HepG2 (cell line): ENCODE results near the gene ARL3. TPM values are rescaled to one million over a fixed set of nuclear protein-coding genes. Genes with fewer than 3 reads are reported as not detected.

Source experiments
- ATAC-seq: fragments of 200-7000 bp; cut with Tn5 transposase; 3 replicates; pipeline ENCODE4 v1.9.1; 2020; ENCODE audit warnings: mild to moderate bottlenecking, moderate library complexity
- BruUV-seq: library from RNA; stranded (reverse); fragments of 400-500 nt; replicated peaks from 2 replicates; lab custom pipeline; 2021; lab: Mats Ljungman, UMichigan
- CTCF ChIA-PET: fragments of 300-600 bp; formaldehyde crosslinking; extraction: SDS; loops from one replicate; lab custom pipeline; 2021; ENCODE audit warnings: low total read pairs, inconsistent platforms, low intra/inter-chr PET ratio; lab: Yijun Ruan, JAX
- POLR2A ChIA-PET: fragments of 350-600 bp; sonication (Branson Sonifier 250); formaldehyde crosslinking; loops from one replicate; lab custom pipeline; 2020; ENCODE audit warnings: antibody characterized with exemption, inconsistent platforms; lab: Yijun Ruan, JAX
- DNase-seq: peaks from one replicate; pipeline ENCODE4 v3.0.0-alpha.2; 2015; ENCODE audit warnings: low spot score
- FAIRE-seq: peaks from 3 replicates; lab custom pipeline; 2011; peaks lifted over from hg19 to GRCh38; lab: Jason Lieb, UNC
- H2AFZ ChIP-seq: one replicate; pipeline ENCODE4 v1.6.1; 2011; ENCODE audit warnings: low read length, inconsistent platforms
- H3K27ac ChIP-seq: fragments of 300-600 bp; 3 replicates; pipeline ENCODE4 v1.8.0; 2011; ENCODE audit warnings: mixed run types, mild to moderate bottlenecking, mixed read lengths, low read length, inconsistent platforms; ENCODE audit not compliant: insufficient read depth; ENCODE audit errors: extremely low read length
- H3K27me3 ChIP-seq, 2 experiments: fragments of 200-600 bp in 1 of 2; 2 replicates in 1 of 2; 3 replicates in 1 of 2; pipeline versions ENCODE4 v1.6.0 to v1.8.0; 2011; ENCODE audit warnings: low read length in 2 of 2, mild to moderate bottlenecking in 2 of 2, moderate library complexity in 2 of 2, inconsistent platforms in 1 of 2; ENCODE audit not compliant: insufficient read depth in 2 of 2, control insufficient read depth in 1 of 2
- H3K36me3 ChIP-seq, 2 experiments: fragments of 200-600 bp in 1 of 2; replicated peaks in 1 of 2; 2 replicates in 1 of 2; 3 replicates in 1 of 2; pipeline versions ENCODE4 v1.5.1 to v1.8.0; 2011; ENCODE audit warnings: low read length in 2 of 2, inconsistent platforms in 1 of 2; ENCODE audit not compliant: insufficient read depth in 2 of 2, control insufficient read depth in 1 of 2
- H3K4me1 ChIP-seq: 2 replicates; pipeline ENCODE4 v1.5.1; 2012; ENCODE audit warnings: low read length, inconsistent platforms; ENCODE audit not compliant: insufficient read depth
- H3K4me2 ChIP-seq: 2 replicates; pipeline ENCODE4 v1.6.0; 2011; ENCODE audit warnings: low read depth, low read length, inconsistent platforms
- H3K4me3 ChIP-seq, 3 experiments: fragments of 200-600 bp in 1 of 3; sonication (generic), shearing (Covaris generic) in 1 of 3; replicated peaks in 1 of 3; 2 replicates each; pipeline ENCODE4 v1.5.1; 2011 to 2016; ENCODE audit warnings: low read length in 3 of 3, inconsistent platforms in 2 of 3, low read depth in 2 of 3, mild to moderate bottlenecking in 2 of 3, control low read depth in 1 of 3, mixed read lengths in 1 of 3; ENCODE audit not compliant: insufficient read depth in 1 of 3
- H3K79me2 ChIP-seq: one replicate; pipeline ENCODE4 v1.6.1; 2011; ENCODE audit warnings: low read length, inconsistent platforms; ENCODE audit not compliant: insufficient read depth
- H3K9ac ChIP-seq: 2 replicates; pipeline ENCODE4 v1.6.0; 2011; ENCODE audit warnings: mild to moderate bottlenecking, low read depth, low read length, inconsistent platforms; ENCODE audit not compliant: insufficient read depth
- H3K9me3 ChIP-seq: 2 replicates; pipeline ENCODE4 v1.5.1; 2012; ENCODE audit warnings: mild to moderate bottlenecking, low read length
- H4K20me1 ChIP-seq: 2 replicates; pipeline ENCODE4 v1.6.0; 2011; ENCODE audit warnings: inconsistent platforms, mild to moderate bottlenecking, low read length, moderate library complexity; ENCODE audit not compliant: insufficient read depth
- NONO ChIP-seq, 2 experiments: fragments of 450-650 bp in 1 of 2; sonication (generic) in 1 of 2; formaldehyde crosslinking in 1 of 2; IDR thresholded peaks in 1 of 2; conservative IDR thresholded peaks in 1 of 2; 2 replicates each; pipeline versions ENCODE4 v1.6.1 to v1.8.0; 2017 to 2022; ENCODE audit warnings: mild to moderate bottlenecking in 1 of 2, missing genetic modification reagents in 1 of 2, moderate library complexity in 1 of 2
- PAF1 ChIP-seq: IDR thresholded peaks from 2 replicates; pipeline ENCODE4 v1.6.1; 2016; ENCODE audit warnings: missing genetic modification reagents, missing compliant biosample characterization
- SMYD3 ChIP-seq: sonication (generic); formaldehyde crosslinking; IDR thresholded peaks from 2 replicates; pipeline ENCODE4 v1.8.1; 2023; ENCODE audit warnings: mild to moderate bottlenecking, missing genetic modification reagents
- TBL1XR1 ChIP-seq: fragments of 150-350 bp; IDR thresholded peaks from 2 replicates; pipeline ENCODE4 v1.6.1; 2014; ENCODE audit warnings: borderline replicate concordance, low read length; ENCODE audit not compliant: partially characterized antibody
- ZNF10 ChIP-seq: sonication (generic); formaldehyde crosslinking; IDR thresholded peaks from 2 replicates; pipeline ENCODE4 v1.4.0; 2020; ENCODE audit warnings: mild to moderate bottlenecking, low read depth, missing genetic modification reagents, borderline replicate concordance
- ZNF501 ChIP-seq: sonication (generic); formaldehyde crosslinking; IDR thresholded peaks from 2 replicates; pipeline ENCODE4 v1.5.1; 2020; ENCODE audit warnings: mild to moderate bottlenecking, moderate library complexity, missing genetic modification reagents
- WGBS: methylation state at CpG from one replicate; pipeline ENCODE4 v1.1.6; 2017; ENCODE audit warnings: low lambda C conversion rate; 5-methylcytosine and 5-hydroxymethylcytosine counted together
- in situ Hi-C: cut with HindIII; loops from 2 replicates; pipeline ENCODE4 v1.10.0; 2017; ENCODE audit warnings: low pct_unique_long_range_greater_than_20kb; ENCODE audit not compliant: extremely low pct_ligation_motif_present
- intact Hi-C: fragments of 100-400 bp; cut with micrococcal nuclease; formaldehyde crosslinking; loops from one replicate; pipeline ENCODE4 v1.10.0; 2022; ENCODE audit not compliant: unreplicated experiment
- polyA plus RNA-seq, 8 experiments: library from polyadenylated mRNA; depleted of rRNA in 3 of 8; stranded (reverse) in 7 of 8; unstranded in 1 of 8; fragments of >200 nt; fragmentation: Illumina TruSeq in 4 of 8; extraction: Trizol in 4 of 8; gene quantifications; 2 replicates each; pipeline versions ENCODE4 v1.2.1 to v1.2.3, GENCODE V29; 2011 to 2016; ENCODE audit warnings: low read depth in 4 of 8, missing spikeins in 1 of 8, mixed read lengths in 1 of 8; ENCODE audit not compliant: insufficient read depth in 1 of 8
- total RNA-seq, 5 experiments: library from RNA; depleted of rRNA; stranded (reverse); fragments of >200 nt; fragmentation: Illumina TruSeq; extraction: Trizol; gene quantifications; 2 replicates each; pipeline ENCODE4 v1.2.3, GENCODE V29; 2016; ENCODE audit warnings: low read depth in 1 of 5
- TF ChIP-seq, protein P1 (sequence below): sonication (generic); formaldehyde crosslinking; IDR thresholded peaks from 2 replicates; pipeline ENCODE4 v1.5.1; 2020; ENCODE audit warnings: mild to moderate bottlenecking, missing genetic modification reagents, moderate library complexity
- TF ChIP-seq, protein P2 (sequence below): sonication (generic); formaldehyde crosslinking; IDR thresholded peaks from 2 replicates; pipeline ENCODE4 v1.9.0; 2022; ENCODE audit warnings: missing genetic modification reagents, mild to moderate bottlenecking, borderline replicate concordance

ARL3 gene
- total and polyA plus RNA-seq, 2 of the 13 experiments (the other 11 are each of a cell fraction or from before 2014, with no cell fraction given) = 5.2 to 6.6 TPM

DNA sequence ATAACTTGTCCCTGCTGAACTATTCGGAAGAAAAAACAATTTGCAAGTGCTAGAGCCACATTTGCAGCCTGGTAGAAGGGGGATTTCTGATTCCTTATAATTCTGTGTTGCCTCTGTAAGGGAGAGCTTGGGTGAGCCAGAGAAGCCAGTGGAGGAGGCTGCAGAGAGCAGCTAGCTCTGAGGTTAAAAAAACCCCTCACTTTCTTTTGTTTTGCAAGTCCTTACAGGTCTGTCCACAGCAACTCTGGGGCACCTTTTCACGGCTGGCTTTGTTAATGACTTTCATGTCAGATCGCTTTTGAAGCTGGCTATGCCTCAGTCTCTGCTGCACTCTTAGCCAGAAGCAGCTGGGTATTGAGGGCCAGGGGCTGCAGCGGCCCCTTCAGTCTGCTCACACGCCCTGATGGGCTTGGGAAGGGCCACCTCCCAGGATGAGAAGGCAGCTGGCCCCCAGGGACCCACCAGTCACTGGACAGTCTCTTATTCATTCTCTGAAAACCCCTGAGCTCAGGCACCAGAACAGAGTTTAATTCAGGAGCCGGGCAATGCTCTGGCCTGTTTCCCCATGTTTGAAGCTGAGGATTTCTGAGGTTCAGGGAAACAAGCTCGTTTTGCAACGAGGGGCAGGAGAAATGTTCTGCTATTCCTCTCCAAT is 39.1 kb downstream of the ARL3 start:
- in situ Hi-C loops = loop anchor here (5.0 kb wide), 1 partner anchor 37 kb away; the partner anchor contains the start of genes ARL3 and SFXN2
- CTCF ChIA-PET = no interaction called here
- TF ChIP-seq ZNF501 (CRISPR knock-in tag) (0 out of 2 replicates have a peak, but pooled peaks have one; percentile 15), TBL1XR1 (no peak), NONO (IDR thresholded peaks at IDR 0.05) (no peak), NONO (CRISPR knock-in tag; conservative IDR thresholded peaks at IDR 0.05) (no peak), PAF1 (CRISPR knock-in tag) (no peak), ZNF10 (CRISPR knock-in tag) (no peak), SMYD3 (CRISPR knock-in tag) (no peak)
- TF ChIP-seq, protein P1, sequence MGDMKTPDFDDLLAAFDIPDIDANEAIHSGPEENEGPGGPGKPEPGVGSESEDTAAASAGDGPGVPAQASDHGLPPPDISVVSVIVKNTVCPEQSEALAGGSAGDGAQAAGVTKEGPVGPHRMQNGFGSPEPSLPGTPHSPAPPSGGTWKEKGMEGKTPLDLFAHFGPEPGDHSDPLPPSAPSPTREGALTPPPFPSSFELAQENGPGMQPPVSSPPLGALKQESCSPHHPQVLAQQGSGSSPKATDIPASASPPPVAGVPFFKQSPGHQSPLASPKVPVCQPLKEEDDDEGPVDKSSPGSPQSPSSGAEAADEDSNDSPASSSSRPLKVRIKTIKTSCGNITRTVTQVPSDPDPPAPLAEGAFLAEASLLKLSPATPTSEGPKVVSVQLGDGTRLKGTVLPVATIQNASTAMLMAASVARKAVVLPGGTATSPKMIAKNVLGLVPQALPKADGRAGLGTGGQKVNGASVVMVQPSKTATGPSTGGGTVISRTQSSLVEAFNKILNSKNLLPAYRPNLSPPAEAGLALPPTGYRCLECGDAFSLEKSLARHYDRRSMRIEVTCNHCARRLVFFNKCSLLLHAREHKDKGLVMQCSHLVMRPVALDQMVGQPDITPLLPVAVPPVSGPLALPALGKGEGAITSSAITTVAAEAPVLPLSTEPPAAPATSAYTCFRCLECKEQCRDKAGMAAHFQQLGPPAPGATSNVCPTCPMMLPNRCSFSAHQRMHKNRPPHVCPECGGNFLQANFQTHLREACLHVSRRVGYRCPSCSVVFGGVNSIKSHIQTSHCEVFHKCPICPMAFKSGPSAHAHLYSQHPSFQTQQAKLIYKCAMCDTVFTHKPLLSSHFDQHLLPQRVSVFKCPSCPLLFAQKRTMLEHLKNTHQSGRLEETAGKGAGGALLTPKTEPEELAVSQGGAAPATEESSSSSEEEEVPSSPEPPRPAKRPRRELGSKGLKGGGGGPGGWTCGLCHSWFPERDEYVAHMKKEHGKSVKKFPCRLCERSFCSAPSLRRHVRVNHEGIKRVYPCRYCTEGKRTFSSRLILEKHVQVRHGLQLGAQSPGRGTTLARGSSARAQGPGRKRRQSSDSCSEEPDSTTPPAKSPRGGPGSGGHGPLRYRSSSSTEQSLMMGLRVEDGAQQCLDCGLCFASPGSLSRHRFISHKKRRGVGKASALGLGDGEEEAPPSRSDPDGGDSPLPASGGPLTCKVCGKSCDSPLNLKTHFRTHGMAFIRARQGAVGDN = peak; percentile 36; the same call in 1 of the 2 replicates
- TF ChIP-seq, protein P2, sequence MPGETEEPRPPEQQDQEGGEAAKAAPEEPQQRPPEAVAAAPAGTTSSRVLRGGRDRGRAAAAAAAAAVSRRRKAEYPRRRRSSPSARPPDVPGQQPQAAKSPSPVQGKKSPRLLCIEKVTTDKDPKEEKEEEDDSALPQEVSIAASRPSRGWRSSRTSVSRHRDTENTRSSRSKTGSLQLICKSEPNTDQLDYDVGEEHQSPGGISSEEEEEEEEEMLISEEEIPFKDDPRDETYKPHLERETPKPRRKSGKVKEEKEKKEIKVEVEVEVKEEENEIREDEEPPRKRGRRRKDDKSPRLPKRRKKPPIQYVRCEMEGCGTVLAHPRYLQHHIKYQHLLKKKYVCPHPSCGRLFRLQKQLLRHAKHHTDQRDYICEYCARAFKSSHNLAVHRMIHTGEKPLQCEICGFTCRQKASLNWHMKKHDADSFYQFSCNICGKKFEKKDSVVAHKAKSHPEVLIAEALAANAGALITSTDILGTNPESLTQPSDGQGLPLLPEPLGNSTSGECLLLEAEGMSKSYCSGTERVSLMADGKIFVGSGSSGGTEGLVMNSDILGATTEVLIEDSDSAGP = 0 out of 2 replicates have a peak, but pooled peaks have one; percentile 22
- TF ChIP-seq, all 625 proteins: peak for 3
- H3K9ac ChIP-seq = no peak overlapping the region
- no peak overlapping the region for H3K27ac ChIP-seq
- H3K79me2 ChIP-seq = no peaks in the 10 kb centered on the region
- peaks cover 94% of the 10 kb centered on the region for H3K4me1 ChIP-seq
- POLR2A ChIA-PET = interaction anchor here (1.1 to 2.5 kb wide), 8 partner anchors 9 to 77 kb away, joined by 4 to 13 read pairs (median 9); partner anchors contain the start of genes ARL3 and SFXN2
- ATAC-seq = peak; percentile 5; the same call in 1 of the 3 replicates
- no peaks in the 10 kb centered on the region for H3K36me3 ChIP-seq
- peak overlapping the region; percentile 82 for H3K4me2 ChIP-seq
- no peak overlapping the region for H2AFZ ChIP-seq
- 17% methylated on average over 6 of the region's 8 CpGs for WGBS
- intact Hi-C loops = loop anchor here (5.0 kb wide), 1 partner anchor 173 kb away; the partner anchor contains the start of genes ACTR1A and SUFU
- FAIRE-seq = no peak
- no peaks in the 10 kb centered on the region for H4K20me1 ChIP-seq
- peak overlapping the region in 2 of 3 experiments; percentile 48 to 69; a peak in 3 of 6 replicates for H3K4me3 ChIP-seq
- no TSS peak for BruUV-seq
- H3K9me3 ChIP-seq = no peaks in the 10 kb centered on the region
- no peaks in the 10 kb centered on the region for H3K27me3 ChIP-seq
- no peak for DNase-seq
